Erythroblast (primary cell): ENCODE measurements around the gene ID2.

ENCODE experiments used
- DNase-seq, 2 experiments: peaks; one replicate each; lab custom pipeline; 2025; lab: John Stamatoyannopoulos, UW
- GATA1 ChIP-seq: IDR thresholded peaks from 2 replicates; pipeline ENCODE4 v1.6.1; 2011; ENCODE audit warnings: low read depth, mild to moderate bottlenecking, control low read depth, low read length, moderate library complexity
- POLR2A ChIP-seq: IDR thresholded peaks from 2 replicates; pipeline ENCODE4 v1.6.1; 2011; ENCODE audit warnings: mild to moderate bottlenecking, low read length

ID2 gene

GRCh38 chr2:8656160-8656641 is 25.7 kb upstream of the ID2 start:
- no peak for DNase-seq
- no peak for TF ChIP-seq GATA1
- no peak for TF ChIP-seq POLR2A

GRCh38 chr2:8656811-8657210 is 25.0 kb upstream of the ID2 start:
- TF ChIP-seq POLR2A: no peak
- TF ChIP-seq GATA1: no peak
- no peak for DNase-seq

DNA sequence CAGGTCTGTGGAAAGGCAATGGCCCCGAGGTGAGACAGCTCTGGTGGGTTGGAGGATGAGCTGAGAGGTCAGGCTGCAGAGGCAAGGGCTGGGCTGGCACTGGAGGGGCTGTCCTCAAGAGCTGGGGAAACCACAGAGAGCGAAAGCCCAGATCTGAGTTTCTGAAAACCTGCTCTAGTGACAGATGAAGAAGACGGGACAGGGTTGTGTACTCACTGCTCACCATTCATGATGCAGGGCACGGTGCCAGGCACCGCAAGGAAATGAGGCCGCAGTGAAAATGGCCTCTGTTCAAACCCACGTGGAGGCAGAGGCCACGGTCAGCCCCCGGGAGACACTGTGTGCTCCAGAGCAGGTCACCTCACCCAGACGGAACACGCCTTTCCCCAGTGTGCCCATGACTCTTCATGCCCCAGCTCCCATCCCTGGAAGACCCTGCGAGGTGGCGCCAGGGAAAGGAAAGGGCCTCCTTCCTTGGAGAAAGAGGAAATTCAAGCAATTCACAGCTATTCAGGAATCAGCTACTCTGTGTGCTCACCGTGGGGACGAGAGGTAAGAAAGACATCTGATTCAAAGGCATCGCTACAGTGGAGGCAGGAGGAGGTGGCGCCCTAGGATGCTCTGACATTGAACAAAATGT is 24.3 kb upstream of the ID2 start:
- no peak for DNase-seq
- TF ChIP-seq GATA1: no peak

DNA sequence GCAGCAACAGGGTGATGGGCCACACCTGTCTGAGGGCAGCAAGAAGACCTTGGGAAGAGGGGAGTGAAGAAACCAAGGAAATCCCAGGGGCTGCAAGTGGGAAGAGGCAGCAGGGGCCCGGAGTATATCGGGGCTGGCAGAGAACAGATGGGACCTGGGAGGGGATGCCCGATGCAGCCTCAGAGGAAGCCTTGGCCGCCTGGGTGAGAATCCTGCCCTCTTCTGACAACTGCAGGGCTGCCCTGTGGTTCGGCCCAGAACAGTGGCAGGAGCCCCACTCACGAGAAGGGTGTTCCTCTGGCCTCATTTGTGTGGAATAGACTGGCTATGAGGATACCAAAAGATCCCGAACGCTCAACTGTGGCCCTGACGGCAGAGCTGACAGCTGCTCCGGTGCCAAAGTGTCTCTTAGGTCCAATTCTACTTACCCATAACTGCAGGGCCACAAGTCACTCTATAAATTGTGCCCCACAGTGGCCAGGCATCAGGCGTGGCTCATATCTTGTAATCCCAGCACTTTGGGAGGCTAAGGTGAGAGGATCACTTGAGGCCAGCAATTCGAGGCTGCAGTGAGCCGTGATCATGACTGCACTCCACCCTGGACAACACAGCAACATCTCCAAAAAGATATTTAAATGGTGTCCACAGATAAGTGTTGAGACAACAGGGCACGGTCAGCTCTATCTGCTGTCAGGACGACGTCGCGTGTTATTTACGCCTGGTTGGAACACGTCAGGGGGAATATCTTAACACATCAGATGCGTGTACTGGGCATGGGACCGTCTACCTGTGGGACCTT is 23.6 kb upstream of the ID2 start:
- no peak for TF ChIP-seq POLR2A
- DNase-seq: peak; percentile 16 to 37

GRCh38 chr2:8659092-8659734 is 22.6 kb upstream of the ID2 start:
- no peak for TF ChIP-seq POLR2A
- DNase-seq: no peak

DNA sequence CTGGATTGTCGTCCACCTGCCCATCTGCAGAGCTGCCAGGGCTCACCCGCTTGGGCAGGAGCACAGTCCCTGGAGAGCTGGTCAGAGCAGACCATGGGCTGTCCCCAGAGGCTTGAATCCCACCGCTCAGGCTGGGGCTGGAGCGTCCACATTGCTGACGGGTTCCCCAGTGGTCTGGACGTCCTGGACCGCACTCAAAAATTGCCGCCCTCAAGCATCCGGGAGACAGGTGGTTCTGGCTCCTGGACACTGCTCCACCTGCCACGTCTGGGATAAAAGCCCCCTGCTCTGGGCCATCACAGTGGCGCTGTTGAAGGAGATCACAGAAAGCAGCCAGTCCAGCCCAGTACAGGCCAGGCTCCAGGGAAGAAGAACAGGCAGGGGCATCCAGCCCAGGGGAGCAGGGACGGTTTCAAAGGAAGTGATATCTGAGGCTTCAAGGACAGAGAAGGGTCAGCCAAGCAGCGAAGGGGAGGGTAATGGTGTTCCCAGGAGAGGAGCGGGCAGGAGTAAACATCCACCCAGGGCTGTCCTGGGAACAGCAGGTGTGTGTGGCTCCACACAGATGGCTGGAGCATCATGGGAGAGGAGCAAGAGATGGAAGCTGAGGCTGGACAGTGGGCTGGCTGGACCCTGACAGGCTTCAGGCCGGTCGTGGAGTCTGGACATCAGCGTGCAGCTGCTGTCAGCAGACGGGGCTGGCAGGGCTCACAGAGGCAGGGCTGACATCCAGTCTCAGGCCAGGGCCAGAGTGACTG is 21.9 kb upstream of the ID2 start:
- DNase-seq: no peak
- TF ChIP-seq GATA1: no peak
- TF ChIP-seq POLR2A: no peak

DNA sequence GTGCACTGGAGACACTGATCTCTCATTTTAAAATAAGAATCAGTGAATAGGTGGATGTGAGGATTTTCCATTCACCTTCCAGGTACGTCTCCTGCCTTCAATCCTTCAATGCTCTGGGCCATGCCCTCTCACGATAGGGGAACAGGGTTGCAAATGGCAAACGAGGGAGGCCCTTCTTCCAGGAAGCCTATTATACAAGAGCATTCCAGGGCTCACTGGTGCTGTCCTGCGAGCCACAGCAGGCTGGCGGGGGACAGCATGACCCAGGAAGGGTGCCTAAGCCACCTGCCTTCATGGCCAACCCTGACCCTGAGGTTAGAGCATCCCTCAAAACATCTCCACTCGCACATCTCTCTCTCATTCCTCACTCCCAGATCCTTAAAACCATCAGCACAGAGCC is 20.6 kb upstream of the ID2 start:
- TF ChIP-seq POLR2A (no peak), GATA1 (no peak)
- no peak for DNase-seq

GRCh38 chr2:8661736-8662135 is 20.1 kb upstream of the ID2 start:
- TF ChIP-seq POLR2A (no peak), GATA1 (no peak)
- DNase-seq: no peak

DNA sequence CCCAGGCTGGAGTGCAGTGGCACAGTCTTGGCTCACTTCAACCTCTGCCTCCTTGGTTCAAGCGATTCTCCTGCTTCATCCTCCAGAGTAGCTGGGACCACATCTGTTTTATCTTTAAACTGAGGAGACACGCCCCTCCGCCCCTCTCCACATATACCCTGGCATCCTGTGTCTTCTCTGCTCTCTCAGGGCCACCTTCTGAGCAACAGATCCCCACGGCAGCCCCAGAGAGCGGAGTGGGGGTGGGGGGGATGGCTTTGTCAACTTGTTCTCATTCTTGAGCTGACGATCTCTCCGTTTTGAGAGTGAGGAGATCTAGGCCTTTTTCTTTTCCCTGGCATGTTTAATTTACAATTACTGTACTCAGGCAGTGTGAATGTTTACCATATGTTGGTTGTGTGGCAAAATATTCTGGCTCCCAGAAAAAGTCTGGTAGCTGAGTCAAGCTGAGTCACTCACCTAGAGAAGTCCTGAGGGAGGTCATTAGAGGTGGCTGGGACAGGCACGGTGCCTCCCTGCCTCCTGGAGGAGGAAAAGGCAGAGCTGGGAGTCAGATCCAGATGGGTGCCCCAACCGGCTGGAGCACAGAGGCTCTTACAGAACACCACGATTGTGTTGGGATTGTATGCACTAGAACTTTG is 19.5 kb upstream of the ID2 start:
- no peak for TF ChIP-seq GATA1
- TF ChIP-seq POLR2A: no peak
- peak in 1 of 2 experiments; percentile 40 for DNase-seq

DNA sequence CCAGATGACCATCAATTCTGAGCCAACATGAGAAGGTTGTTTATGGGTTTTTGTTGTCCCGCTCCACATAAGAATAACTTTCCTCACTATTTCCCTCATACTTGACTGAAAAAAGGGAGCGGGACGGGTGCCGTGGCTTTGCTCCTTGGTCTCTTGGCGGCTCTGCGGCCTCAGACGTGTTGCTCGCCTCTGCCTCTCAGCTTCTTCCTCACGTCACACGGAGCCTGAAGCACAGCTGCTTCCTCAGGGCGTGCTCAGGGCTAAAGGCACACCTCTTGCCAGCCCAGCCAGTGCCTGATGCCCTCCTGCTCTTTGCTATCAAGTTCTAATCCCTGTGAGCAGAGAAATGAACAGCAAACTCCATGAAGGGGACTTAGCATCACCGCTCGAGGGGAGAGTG is 17.9 kb upstream of the ID2 start:
- no peak for TF ChIP-seq POLR2A
- no peak for TF ChIP-seq GATA1
- DNase-seq: no peak

DNA sequence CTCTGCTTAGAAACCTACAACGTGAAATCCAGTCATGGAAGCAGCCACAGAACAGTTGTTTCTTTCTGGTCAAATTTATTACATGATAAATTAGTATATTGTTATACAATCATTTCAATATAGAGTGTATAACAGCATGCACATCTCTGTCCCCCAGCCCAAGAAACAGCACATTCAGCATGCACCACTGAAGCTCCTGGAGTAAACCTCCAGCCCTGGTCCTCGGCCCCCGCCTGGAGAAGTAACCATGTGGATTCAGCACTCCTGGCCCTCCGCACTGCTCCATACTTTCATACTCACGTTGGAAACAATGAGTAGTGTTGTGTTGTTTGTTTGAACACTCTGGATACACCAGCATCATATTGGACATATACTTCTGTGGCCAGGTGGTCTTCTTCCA is 15.3 kb upstream of the ID2 start:
- TF ChIP-seq POLR2A (no peak), GATA1 (no peak)
- DNase-seq: no peak

GRCh38 chr2:8667896-8668512 is 13.9 kb upstream of the ID2 start:
- TF ChIP-seq POLR2A: no peak
- no peak for TF ChIP-seq GATA1
- DNase-seq: no peak
